HS-27A (cell line): Measurements from ENCODE around the gene PDZRN4.
"Not testable (repeated sequence)": the region's sequence is repeated elsewhere in the genome, so short reads cannot be mapped to it uniquely, and the experiment has no call there.

ENCODE experiments used
- DNase-seq: peaks from one replicate; pipeline ENCODE4 v3.0.0-alpha.2; 2012; ENCODE audit warnings: low read depth, missing footprints

The PDZRN4 gene

GRCh38 chr12:41511247-41511646 lies 323.1 kb downstream of the PDZRN4 start:
- DNase-seq: no peak

GRCh38 chr12:41512497-41512896 lies 324.4 kb downstream of the PDZRN4 start:
- DNase-seq: no peak

- DNase-seq: no peak
These were observed 326.1 kb downstream of the PDZRN4 start for GRCh38 chr12:41514021-41514777.

- no peak for DNase-seq
These were observed 326.8 kb downstream of the PDZRN4 start for GRCh38 chr12:41514907-41515306.

GRCh38 chr12:41515953-41516352 lies 327.8 kb downstream of the PDZRN4 start:
- no peak for DNase-seq

GRCh38 chr12:41520869-41521268 lies 332.7 kb downstream of the PDZRN4 start:
- DNase-seq: no peak

GRCh38 chr12:41521872-41522379 lies 333.8 kb downstream of the PDZRN4 start:
- peak; percentile 27 for DNase-seq

- no peak for DNase-seq
These were observed 338.9 kb downstream of the PDZRN4 start for GRCh38 chr12:41527062-41527461.

GRCh38 chr12:41527534-41528116 lies 339.5 kb downstream of the PDZRN4 start:
- no peak for DNase-seq

- no peak for DNase-seq
These were observed 340.8 kb downstream of the PDZRN4 start for GRCh38 chr12:41528874-41529273.

- no peak for DNase-seq
These were observed 342.3 kb downstream of the PDZRN4 start for GRCh38 chr12:41530441-41530840.

- DNase-seq: no peak
These were observed 343.2 kb downstream of the PDZRN4 start for GRCh38 chr12:41531147-41531829.

GRCh38 chr12:41532072-41532471 lies 344.0 kb downstream of the PDZRN4 start:
- no peak for DNase-seq

GRCh38 chr12:41536813-41537490 lies 348.8 kb downstream of the PDZRN4 start:
- DNase-seq: no peak

GRCh38 chr12:41537522-41537921 lies 349.4 kb downstream of the PDZRN4 start:
- no peak for DNase-seq

GRCh38 chr12:41545761-41546160 lies 357.6 kb downstream of the PDZRN4 start:
- no peak for DNase-seq

- DNase-seq: not testable (repeated sequence)
These were observed 359.0 kb downstream of the PDZRN4 start for GRCh38 chr12:41547071-41547470.

- DNase-seq: no peak
These were observed 360.8 kb downstream of the PDZRN4 start for GRCh38 chr12:41548926-41549325.

- DNase-seq: no peak
These were observed 364.5 kb downstream of the PDZRN4 start for GRCh38 chr12:41552588-41552987.

GRCh38 chr12:41556176-41556575 lies 368.1 kb downstream of the PDZRN4 start:
- DNase-seq: no peak

- DNase-seq: no peak
These were observed 369.2 kb downstream of the PDZRN4 start for GRCh38 chr12:41557344-41557743.

- DNase-seq: no peak
These were observed 370.6 kb downstream of the PDZRN4 start for GRCh38 chr12:41558671-41559070.
